HG03045 (cell line): ENCODE measurements around the gene ABLIM2.

Source experiments
- ATAC-seq: cut with Tn5 transposase; IDR thresholded peaks from one replicate; pipeline ENCODE4 v1.9.1; 2021; ENCODE audit warnings: mild to moderate bottlenecking, moderate library complexity; ENCODE audit not compliant: unreplicated experiment

ABLIM2 gene

DNA sequence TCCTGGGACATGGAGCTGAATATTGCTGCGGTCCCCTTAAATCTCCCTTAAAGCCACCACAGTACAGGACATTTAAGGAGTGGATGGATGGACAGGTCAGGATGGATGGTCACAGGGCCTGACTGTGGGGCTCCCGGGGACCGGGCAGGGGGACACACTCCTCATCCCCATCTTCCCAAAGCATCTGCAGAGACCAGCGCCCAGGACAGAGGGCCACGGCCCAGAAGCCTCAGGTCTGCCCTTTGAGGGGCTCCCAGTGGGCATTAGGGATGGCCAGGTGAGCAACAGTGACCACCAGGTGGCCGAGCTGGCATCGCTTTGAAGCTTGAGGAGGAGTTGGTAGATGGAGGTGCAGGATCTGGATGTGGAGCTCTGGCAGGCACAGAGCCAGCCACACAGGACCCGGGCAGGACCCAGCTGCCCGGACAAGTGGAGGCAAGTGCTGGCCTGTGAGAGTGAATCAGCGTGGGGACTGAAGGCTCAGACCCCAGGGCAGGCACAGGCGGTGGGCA lies 51.4 kb downstream of the ABLIM2 start:
- ATAC-seq = no peak

DNA sequence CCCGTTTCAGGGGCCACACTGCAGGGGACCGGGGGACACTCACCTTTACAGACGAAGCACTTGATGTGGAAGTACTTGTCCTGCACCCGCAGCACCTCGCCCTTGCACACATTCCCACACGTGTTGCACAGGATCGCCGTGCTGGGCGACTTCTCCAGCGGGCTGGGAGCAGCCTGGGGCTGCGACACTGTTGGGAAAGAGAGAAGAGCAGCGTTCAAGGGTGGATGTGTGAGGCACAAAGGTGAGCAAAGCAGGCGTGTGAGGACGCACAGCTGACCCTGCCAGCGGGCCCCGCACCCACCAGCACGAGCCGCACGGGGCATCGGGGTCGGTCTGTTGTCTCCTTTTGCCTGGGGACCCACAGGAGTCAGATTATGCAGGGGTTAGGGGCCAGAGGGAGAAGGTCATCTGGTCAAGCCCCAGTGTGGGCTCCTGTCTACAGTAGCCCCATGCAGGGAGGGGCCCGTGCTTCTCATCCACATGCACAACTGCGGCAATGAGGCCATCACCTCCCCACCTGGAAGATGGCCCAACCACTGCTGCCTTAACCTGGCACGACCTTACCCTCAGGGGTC lies 52.1 kb downstream of the ABLIM2 start:
- ATAC-seq = no peak

DNA sequence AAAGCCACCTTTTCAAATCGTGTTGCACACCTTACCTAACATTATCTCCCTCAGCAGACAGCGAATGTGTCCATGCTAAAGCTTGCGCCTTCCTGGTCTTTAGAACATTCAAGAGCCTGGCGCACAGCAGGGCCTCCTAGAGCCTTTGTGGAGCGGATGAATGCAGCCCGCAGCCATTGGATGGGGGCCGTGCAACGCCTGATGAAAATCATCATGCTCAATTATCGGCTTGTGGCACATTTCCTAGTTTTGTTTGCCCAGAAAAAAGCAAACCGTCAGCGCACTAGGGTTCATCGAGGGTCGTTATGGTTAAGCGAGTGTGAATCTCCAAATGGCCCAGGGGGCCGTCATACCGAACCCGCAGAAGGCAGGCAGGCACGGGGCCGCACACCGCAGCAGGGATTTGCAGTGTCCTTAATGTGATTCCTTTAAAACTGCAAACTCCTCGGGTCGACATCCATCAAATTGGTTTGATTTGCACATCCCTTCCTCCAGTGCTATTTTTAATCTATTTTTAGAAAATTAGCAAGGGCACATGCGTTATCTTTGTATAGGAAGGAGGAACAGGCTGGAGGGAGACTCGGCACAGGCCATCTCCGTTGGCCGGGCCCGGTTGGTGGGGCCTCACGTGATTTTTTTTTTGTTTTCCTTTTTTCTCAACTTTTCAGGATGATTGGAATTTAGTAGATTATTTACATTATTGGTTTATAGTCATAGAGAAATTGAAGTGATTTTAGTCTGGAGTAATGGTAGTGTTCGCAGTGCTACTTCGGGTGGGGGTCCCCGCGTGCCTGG lies 53.1 kb downstream of the ABLIM2 start:
- no peak for ATAC-seq

DNA sequence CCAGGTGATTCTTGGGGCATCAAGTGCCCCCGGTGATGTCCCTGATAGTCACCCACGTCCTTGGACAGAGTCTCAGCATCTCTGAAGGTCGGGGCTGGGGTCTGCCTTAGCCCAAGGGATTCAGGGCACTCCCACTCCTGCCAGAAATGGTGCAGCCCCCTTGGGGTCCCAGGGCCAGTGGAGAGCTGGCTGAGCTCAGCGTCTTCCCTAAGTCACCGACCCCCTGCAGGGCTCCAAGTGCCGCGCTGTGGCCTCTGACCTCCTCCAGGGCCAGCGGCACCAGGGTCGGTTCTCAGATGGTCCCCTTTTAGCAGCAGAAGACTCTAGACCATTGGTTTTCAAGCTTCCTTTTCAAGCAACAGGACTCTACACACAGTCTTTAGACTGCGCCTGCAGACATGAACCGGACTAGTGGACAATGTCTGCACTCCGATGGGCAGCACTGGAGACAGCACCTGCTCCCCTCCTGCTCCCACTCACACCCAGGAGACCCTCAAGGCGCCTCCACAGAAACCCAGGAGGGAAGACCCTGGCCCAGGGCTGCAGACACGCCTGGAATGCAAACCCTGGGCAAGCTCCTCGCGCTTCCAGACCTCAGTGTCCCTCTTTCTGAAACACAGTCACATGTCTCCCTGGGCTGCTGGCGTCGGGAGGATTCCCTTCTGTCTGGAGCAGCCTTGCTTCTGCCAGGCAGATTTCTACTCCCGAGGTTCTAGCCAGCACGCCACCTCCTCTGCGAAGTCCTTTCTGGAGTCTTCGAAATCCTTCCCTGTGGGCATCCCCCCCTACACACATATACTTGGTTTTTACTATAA lies 53.9 kb downstream of the ABLIM2 start:
- ATAC-seq = no peak

DNA sequence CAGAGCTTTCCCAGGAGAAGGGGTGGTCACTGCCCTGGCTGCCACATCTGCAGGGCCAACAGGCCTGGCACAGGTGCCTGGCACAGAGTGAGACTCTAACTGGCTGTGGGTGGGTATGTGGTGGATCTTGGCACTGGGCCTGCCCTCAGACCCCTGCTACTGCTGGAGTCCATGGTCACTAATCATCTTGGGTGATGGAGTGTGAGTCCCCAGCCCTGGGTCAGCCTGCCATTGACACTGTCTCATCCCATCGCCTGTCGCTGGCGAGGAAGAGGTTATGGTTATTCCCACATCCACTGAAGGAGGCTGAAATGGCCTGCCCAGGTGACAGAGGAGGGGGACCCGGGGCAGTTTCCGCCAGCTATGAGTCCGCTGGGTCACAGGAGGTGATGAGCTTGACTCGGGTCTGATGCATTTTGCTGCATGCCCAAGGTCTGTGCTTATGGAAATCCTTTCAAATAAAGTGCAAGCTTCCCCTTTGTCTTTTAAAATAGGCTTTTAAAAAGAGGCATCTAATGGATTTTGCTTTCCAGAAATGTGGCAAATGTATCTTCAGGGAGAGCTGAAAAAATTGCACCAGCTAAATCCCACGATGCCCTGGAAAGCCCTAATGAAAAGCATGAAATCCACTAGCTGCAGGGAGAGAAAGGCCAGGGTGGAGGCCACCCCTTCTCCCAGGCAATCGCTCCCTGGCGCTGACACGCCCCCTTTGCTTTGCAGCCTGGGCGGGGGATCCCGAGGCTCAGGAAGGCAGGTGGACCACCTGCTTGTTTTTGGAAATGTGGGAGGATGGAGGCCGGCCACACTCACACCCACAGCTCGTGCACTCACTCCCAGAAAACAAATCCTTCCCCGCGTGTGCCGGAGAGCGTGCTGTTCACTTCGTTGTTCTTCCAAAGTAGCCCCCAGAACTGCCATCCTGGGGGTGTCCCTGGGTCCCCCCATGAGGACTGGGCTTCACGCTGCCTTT lies 54.9 kb downstream of the ABLIM2 start:
- no peak for ATAC-seq

DNA sequence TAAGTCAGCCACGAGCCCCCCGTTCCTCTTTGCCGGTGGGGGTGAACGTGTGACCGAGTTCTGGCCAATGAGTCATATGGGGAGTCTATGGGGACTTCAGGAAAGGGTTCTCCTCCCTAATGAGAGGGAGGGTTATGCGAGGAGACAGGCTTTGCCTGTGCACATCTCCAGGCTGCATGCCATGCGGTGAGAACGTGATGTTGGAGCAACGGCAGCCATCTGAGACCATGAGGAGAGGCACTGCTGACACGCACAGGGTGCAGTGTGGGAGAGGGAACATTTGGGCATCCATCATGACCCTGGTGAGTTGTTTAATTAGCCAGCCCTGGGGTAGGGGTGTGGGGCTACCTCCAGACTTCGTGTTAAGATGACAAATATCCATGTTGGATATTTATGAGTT lies 55.8 kb downstream of the ABLIM2 start:
- no peak for ATAC-seq

DNA sequence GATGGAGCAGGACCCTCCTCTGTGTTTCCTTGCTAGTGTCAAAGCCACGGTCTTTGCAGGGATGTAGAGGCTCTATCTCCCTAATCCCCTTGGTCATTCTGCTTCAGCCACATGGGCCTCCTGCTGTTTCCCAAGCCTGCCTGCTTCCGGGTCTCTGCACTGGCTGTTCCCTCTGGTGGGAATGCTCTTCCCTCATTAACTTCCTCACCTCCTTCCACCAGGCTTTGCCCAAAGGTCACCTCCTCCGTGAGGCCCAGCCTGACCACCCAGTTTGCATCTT lies 56.6 kb downstream of the ABLIM2 start:
- no peak for ATAC-seq

DNA sequence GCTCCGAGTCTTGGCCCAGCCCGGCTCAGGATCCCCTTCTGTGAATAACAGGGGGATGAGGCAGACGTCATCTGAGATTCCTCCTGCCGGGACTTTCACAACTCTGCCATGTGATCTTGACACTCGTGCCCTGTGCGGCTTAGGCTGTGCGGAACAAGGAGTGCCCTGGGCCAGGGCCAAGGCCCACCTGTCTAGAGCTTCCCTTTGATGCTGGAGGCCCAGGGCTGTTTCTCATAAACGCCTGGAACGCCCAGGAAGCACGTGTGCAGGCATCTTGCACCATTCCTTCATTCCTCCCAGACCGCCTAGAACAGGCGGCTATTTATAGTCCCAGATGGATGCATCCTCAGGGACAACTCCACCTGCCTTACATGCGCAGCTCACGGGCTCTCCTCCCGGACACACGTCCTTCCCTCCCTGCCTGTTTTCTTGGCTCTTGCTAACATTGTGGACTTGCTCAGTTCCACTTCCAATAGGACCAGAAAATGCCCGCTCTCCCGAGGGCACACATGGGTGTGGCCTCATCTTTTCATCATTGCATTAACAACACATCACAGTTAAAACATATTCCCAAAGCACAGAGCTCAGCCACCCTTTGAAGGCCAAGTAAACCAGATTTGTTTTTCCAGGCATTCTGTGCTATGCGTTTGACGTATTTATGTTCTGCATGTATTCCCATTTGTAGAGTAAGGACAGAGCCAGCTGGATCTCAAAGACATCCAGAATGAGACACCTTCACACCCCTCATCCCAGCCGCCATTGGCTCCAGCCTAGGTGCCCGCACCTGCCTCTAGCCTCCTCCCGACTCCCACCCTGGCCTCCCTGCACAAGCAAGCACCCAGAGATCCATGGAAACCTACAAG lies 57.2 kb downstream of the ABLIM2 start:
- no peak for ATAC-seq

DNA sequence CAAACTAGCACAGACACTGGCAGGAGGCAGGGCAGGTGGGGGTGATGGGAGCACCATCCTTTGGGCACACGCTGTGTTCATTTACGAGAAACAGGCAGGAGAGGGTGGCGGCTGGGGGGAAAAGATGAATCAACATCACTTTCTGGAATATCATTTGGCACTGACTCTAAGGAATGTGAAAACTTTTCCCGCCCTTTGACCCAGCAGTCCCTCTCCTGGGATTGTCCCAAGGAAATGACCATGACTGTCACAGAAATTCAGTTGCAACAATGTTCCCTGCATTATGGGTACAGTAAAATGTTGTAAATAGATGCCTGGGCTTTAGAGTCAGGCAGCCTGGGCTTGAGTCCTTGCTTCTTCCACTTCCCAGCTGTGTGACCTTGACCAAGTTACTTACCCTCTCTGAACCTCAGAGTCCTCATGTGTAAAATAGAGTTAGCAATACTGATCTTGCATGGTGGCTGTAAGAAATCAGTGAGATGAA lies 58.6 kb downstream of the ABLIM2 start:
- no peak for ATAC-seq

DNA sequence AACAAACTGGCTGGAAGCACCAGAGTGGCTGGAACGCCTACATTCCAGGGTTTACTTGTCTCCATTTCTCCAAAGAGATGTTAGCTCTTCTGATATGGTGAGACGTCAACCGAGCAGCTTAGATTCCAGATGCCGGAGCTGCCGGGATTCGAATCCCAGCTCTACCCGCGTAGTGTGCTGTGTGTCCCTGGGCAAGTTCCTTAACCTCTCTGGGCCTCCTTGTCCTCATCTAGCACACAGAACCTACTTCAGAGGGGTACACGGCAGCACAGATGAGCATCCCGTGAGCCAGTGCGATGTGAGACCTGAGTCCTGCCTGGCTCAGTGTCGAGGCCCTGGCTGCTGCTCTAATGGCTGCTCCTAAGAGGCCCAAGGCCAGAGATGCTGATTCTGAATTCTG lies 60.1 kb downstream of the ABLIM2 start:
- no peak for ATAC-seq

DNA sequence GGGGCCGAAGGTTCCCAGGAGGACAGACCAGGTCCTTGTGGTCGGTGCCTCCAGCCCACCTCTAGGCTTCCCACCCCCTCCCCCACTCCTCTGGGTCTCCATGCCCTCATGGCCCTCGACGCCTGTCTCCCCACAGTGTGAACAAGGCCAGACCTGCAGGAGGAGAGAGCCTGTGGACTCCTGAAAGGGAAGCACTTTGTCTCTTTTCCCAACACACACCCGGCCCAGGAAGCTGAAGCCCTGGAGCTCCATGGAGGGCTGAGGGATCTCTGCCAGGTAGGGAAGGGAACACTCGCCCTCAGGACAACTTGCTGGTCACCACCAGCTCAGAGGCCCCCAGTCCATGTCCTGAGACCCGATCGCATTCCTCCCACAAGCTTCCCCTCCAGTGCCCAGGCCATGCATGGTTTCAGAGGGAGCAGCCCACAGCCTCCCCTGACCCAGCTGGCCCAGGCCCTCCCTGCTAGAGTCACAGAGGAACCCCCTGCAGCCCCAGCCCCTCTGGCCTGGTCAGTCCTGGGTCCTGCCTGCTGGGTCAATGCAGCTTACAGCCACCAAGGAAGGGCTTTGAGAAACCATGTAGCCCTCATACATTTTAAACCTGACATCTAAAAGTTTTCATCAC lies 60.8 kb downstream of the ABLIM2 start:
- no peak for ATAC-seq

DNA sequence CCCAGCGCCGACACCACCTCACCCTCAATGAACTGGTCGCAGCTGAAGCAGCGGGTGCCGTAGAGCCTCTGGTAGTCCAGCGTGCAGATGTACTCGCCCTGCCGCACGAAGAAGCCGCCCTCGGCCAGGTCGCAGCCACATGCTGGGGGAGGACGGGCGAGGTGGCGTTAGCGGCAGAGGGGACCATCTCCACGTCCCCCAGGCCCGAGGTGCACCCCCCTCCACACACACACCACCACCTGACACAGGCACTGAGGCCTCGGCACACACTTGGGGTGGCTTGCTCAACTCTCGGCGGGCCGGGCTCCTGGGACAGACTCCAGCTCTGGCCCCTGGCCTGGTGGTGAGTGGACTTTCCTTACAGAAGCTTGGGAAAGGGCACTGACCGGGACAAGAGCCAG lies 61.5 kb downstream of the ABLIM2 start:
- no peak for ATAC-seq

DNA sequence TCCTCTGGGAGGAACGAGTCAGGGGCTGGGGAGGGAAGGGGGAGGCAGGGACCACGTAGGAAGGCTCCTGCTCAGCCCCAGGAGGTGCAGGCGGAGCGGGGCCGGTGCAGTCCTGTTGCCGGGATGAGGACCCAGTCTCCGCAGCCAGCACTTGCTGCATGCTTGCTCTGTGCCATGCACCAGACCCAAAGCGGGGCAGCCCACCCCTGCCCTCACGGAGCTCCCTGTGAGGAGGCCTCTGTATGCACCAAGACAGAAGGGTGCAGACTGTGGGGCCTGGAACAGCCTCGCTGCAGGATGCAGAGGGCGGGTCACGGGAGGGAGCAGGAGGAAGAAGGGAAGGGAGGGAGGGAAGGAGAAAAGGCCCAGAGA lies 61.9 kb downstream of the ABLIM2 start:
- no peak for ATAC-seq

DNA sequence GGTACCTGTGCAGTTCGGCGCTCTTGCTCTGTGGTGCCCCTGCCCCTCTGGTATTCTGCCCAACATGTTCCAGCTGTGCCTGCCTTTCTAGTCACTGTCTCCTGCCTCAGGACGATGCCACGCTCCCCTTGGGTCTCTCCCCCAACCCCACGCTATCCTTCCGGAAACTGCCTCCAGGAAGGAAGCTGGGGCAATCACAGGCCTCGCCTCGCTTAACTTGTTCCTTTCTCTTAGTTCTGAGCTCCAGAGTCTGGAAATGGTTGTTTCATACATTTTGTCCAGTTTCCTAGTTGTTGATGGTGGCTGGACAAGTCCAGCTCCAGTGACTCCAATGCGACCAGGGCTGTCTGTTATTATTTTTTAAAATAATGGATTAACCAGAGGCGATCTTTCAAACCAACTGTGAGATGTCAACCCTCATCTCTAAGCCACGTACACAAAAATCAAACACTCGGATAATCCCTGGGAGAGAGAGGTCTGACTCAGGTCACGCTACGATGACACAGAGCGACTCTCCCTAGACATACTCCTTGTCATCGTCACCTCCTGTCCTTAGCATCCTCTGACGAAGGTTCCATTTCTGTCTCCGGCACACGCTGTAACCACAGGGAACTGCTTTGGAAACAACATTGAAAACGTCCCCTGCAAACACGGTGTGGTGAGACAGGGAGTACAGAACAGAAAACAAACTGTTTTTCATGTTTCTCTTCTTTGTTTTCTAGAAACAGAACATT lies 62.5 kb downstream of the ABLIM2 start:
- no peak for ATAC-seq

DNA sequence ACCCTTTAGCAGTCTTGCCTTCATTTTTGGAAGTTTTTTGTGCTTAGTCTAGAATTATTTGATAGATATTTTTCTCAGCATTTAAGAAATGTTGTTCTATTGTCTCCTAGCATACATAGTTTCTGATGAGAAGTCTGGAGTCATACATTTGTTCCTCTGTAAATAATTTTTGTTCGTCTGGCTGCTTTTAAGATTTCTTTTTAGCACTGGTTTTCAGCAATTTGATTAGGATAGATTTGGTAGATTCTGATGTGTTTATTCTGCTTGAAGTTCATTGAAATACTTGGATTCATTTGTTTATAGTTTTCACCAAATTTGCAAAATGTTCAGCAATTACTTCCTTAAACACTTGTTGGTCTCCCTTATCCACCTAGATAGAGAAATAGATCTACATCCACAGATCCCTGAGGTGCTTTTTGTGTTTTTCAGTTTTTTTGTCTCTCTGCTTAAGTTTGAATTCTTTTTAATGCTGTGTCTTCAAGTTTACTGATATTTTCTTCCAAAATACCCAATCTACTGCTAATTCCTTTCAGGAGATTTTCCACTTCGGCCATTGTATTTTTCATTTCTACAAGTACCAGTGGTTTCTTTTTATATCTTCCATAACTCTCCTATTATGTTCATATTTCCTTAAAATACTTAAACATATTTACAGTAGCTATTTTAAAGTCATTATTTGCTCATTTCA lies 64.9 kb downstream of the ABLIM2 start:
- ATAC-seq = no peak

DNA sequence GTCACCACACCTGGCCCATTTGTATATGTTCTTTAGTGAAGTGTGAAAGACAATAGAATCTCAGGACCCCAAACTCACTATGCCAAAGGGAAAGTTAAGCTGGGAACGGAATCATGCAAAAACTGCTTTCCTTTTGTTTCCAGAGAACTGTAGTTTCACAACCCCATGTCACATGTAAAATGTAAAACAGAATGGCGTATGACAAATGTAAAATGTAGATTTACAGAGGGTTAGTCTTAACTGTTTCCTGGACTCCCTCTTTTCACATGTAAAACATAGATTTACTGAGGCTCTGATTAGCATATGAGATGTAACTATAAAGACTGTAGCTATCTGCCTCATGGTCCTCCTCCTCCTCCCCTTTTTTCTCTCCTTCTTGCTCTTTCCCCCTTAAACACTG lies 66.3 kb downstream of the ABLIM2 start:
- ATAC-seq = no peak

DNA sequence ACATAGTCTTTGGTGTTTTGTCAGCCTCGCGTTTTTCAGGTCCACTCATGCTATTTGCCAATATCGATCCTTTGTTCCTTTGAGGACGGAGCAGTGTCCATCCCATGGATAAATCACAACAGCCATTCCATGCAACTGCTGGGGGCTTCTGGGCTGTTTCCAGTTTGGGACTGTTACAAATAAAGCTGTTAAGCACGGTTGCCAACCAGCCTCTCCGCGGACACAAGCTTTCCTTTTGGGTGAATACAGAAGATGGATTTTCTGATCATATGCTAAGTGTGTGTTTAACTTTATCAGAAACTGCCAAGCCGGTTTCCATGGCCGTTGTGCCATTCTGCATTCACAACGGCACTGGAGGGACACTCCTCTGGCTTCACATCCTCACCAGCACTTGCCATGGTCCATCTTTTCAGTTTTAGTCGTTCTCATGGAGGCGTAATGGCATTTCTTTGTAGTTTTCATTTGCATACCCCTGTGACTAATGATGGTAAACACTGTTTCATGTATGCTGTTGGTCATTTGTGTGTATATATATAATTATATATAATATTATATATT lies 67.8 kb downstream of the ABLIM2 start:
- ATAC-seq = no peak

DNA sequence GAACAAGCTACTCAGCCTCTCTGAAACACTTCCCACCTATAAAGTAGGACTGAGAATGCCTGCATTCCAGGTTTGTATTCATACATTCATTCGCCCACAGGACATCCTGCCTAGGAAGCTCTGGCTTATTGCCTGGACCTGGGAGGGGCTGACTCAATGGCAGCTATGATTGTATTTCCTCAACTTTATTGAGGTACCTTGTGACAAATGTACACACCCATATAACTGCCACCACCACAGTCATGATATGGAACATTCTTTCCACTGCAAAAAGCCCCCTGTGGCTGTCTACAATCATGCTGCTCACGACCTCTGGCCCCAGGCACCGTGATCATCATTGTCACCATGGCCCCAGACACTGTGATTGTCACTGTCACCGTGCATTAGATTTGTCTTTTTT lies 68.3 kb downstream of the ABLIM2 start:
- no peak for ATAC-seq
